T-helper 1 cell treated with Interleukin-12 subunit alpha and Interleukin-12 subunit beta and Interleukin-4 antibody, amounts not matched to agents 30 μg/mL and 1 μg/mL, for 36 hours (primary cell): ENCODE data around the gene NME7.

Experiments
- H3K27ac Mint-ChIP-seq: one replicate; pipeline ENCODE4 v1.8.0; 2021; ENCODE audit warnings: mild to moderate bottlenecking, mixed read lengths
- H3K27me3 Mint-ChIP-seq: one replicate; pipeline ENCODE4 v1.8.0; 2021; ENCODE audit warnings: low read depth, mixed read lengths
- H3K36me3 Mint-ChIP-seq: one replicate; pipeline ENCODE4 v1.8.0; 2021; ENCODE audit warnings: low read depth, mixed read lengths
- H3K4me1 Mint-ChIP-seq: one replicate; pipeline ENCODE4 v1.8.0; 2021; ENCODE audit warnings: low read depth, mixed read lengths
- H3K4me3 Mint-ChIP-seq: one replicate; pipeline ENCODE4 v1.8.0; 2021; ENCODE audit warnings: mild to moderate bottlenecking, moderate library complexity, mixed read lengths
- H3K9me3 Mint-ChIP-seq: one replicate; pipeline ENCODE4 v1.8.0; 2021; ENCODE audit warnings: mixed read lengths

The NME7 gene

GRCh38 chr1:169090900-169091311 is 276.7 kb downstream of the NME7 start:
- peaks cover 5% of the 10 kb centered on the region for H3K4me1 Mint-ChIP-seq
- no peak overlapping the region for H3K27ac Mint-ChIP-seq
- H3K27me3 Mint-ChIP-seq: peaks cover 6% of the 10 kb centered on the region
- H3K9me3 Mint-ChIP-seq: peaks cover 3% of the 10 kb centered on the region
- H3K4me3 Mint-ChIP-seq: no peak overlapping the region
- no peaks in the 10 kb centered on the region for H3K36me3 Mint-ChIP-seq

- Mint-ChIP-seq H3K4me1 (peaks cover 5% of the 10 kb centered on the region), H3K27ac (no peak overlapping the region), H3K4me3 (no peak overlapping the region), H3K27me3 (peaks cover 6% of the 10 kb centered on the region), H3K36me3 (no peaks in the 10 kb centered on the region), H3K9me3 (no peaks in the 10 kb centered on the region)
These were observed 277.2 kb downstream of the NME7 start for GRCh38 chr1:169090308-169090899.

GRCh38 chr1:169089776-169090175 is 277.8 kb downstream of the NME7 start:
- Mint-ChIP-seq H3K27ac (no peak overlapping the region), H3K9me3 (no peaks in the 10 kb centered on the region)

GRCh38 chr1:169087876-169088275 is 279.7 kb downstream of the NME7 start:
- no peaks in the 10 kb centered on the region for H3K9me3 Mint-ChIP-seq
- no peak overlapping the region for H3K27ac Mint-ChIP-seq
- no peaks in the 10 kb centered on the region for H3K36me3 Mint-ChIP-seq
- no peaks in the 10 kb centered on the region for H3K27me3 Mint-ChIP-seq
- no peak overlapping the region for H3K4me3 Mint-ChIP-seq
- H3K4me1 Mint-ChIP-seq: peaks cover 5% of the 10 kb centered on the region

More at GRCh38 chr1:169089776-169090175, 277.8 kb downstream of the NME7 start:
- Mint-ChIP-seq H3K36me3 (no peaks in the 10 kb centered on the region), H3K4me1 (peaks cover 5% of the 10 kb centered on the region), H3K4me3 (no peak overlapping the region), H3K27me3 (peaks cover 6% of the 10 kb centered on the region)

GRCh38 chr1:169086603-169087455 is 280.8 kb downstream of the NME7 start:
- Mint-ChIP-seq H3K9me3 (no peaks in the 10 kb centered on the region), H3K27ac (no peak overlapping the region), H3K36me3 (no peaks in the 10 kb centered on the region), H3K4me1 (peaks cover 5% of the 10 kb centered on the region), H3K4me3 (no peak overlapping the region), H3K27me3 (no peaks in the 10 kb centered on the region)

- no peaks in the 10 kb centered on the region for H3K9me3 Mint-ChIP-seq
- no peaks in the 10 kb centered on the region for H3K27me3 Mint-ChIP-seq
- no peak overlapping the region for H3K4me3 Mint-ChIP-seq
- H3K4me1 Mint-ChIP-seq: peaks cover 5% of the 10 kb centered on the region
- no peaks in the 10 kb centered on the region for H3K36me3 Mint-ChIP-seq
- no peak overlapping the region for H3K27ac Mint-ChIP-seq
These were observed 281.7 kb downstream of the NME7 start for GRCh38 chr1:169085911-169086310.
